ENCODE results near the gene RRBP1.

Gene RRBP1

GRCh38 chr20:17682103-17682888 lies at the start of gene RRBP1:
TSS of gene RRBP1 (minus strand) at chr20:17682242. CDS start at chr20:17660507, 21,735 bp downstream.
- peak; percentile 97 for DNase-seq

- no peak for DNase-seq
Measured at GRCh38 chr20:17731233-17731632, 49.2 kb upstream of the RRBP1 start.

GRCh38 chr20:17730071-17730470 lies 48.0 kb upstream of the RRBP1 start:
- DNase-seq, result no peak

- no peak for DNase-seq
Measured at GRCh38 chr20:17728074-17728473, 46.0 kb upstream of the RRBP1 start.

- DNase-seq, result no peak
Measured at GRCh38 chr20:17727351-17727750, 45.3 kb upstream of the RRBP1 start.

GRCh38 chr20:17726902-17727301 lies 44.9 kb upstream of the RRBP1 start:
- DNase-seq, result no peak

- no peak for DNase-seq
Measured at GRCh38 chr20:17725094-17725835, 43.2 kb upstream of the RRBP1 start.

- DNase-seq, result no peak
Measured at GRCh38 chr20:17723301-17723691, 41.3 kb upstream of the RRBP1 start.

GRCh38 chr20:17722493-17723300 lies 40.7 kb upstream of the RRBP1 start:
- DNase-seq, result no peak

GRCh38 chr20:17721802-17722486 lies 39.9 kb upstream of the RRBP1 start:
- no peak for DNase-seq

GRCh38 chr20:17720755-17721154 lies 38.7 kb upstream of the RRBP1 start:
- no peak for DNase-seq

- DNase-seq, result no peak
Measured at GRCh38 chr20:17716331-17716730, 34.3 kb upstream of the RRBP1 start.

GRCh38 chr20:17715075-17715474 lies 33.0 kb upstream of the RRBP1 start:
- no peak for DNase-seq

GRCh38 chr20:17714597-17714996 lies 32.6 kb upstream of the RRBP1 start:
- DNase-seq, result no peak

- no peak for DNase-seq
Measured at GRCh38 chr20:17712708-17713107, 30.7 kb upstream of the RRBP1 start.

- no peak for DNase-seq
Measured at GRCh38 chr20:17712201-17712600, 30.2 kb upstream of the RRBP1 start.

- no peak for DNase-seq
Measured at GRCh38 chr20:17711267-17711627, 29.2 kb upstream of the RRBP1 start.

- no peak for DNase-seq
Measured at GRCh38 chr20:17710379-17711266, 28.6 kb upstream of the RRBP1 start.

- DNase-seq, result no peak
Measured at GRCh38 chr20:17709361-17710293, 27.6 kb upstream of the RRBP1 start.

- DNase-seq, result no peak
Measured at GRCh38 chr20:17708675-17709360, 26.8 kb upstream of the RRBP1 start.
